Liver (tissue), 9 donors: ENCODE measurements around the gene CEMIP. TPM values are rescaled to one million over a fixed set of nuclear protein-coding genes. Genes with fewer than 3 reads are reported as not detected.
"Not testable (repeated sequence)": the region's sequence is repeated elsewhere in the genome, so short reads cannot be mapped to it uniquely, and the experiment has no call there.

Experiments
- DNase-seq: peaks from one replicate; pipeline ENCODE4 v3.0.0-alpha.2; 2017; ENCODE audit warnings: low spot score
- H3K27ac ChIP-seq, 2 donors: one replicate each; pipeline ENCODE4 v1.7.0; 2013; ENCODE audit warnings: inconsistent platforms in 2 of 2, low read length in 2 of 2, control low read depth in 1 of 2, low read depth in 1 of 2, mild to moderate bottlenecking in 1 of 2
- H3K27me3 ChIP-seq, 4 donors: one replicate each; pipeline versions ENCODE4 v1.6.1 to v1.7.0; 2013; ENCODE audit warnings: low read length in 3 of 4, inconsistent platforms in 1 of 4, mild to moderate bottlenecking in 1 of 4, moderate library complexity in 1 of 4; ENCODE audit not compliant: control insufficient read depth in 4 of 4, insufficient read depth in 4 of 4
- H3K36me3 ChIP-seq, 4 donors: one replicate each; pipeline versions ENCODE4 v1.6.1 to v1.7.0; 2013; ENCODE audit warnings: low read length in 3 of 4, mild to moderate bottlenecking in 3 of 4, low read depth in 1 of 4, moderate library complexity in 1 of 4; ENCODE audit not compliant: control insufficient read depth in 4 of 4, insufficient read depth in 3 of 4
- H3K4me1 ChIP-seq, 4 donors: one replicate each; pipeline versions ENCODE4 v1.6.1 to v1.7.0; 2013; ENCODE audit warnings: low read length in 3 of 4, mild to moderate bottlenecking in 3 of 4, moderate library complexity in 1 of 4; ENCODE audit not compliant: control insufficient read depth in 4 of 4, insufficient read depth in 4 of 4
- H3K4me3 ChIP-seq, 3 donors: one replicate each; pipeline versions ENCODE4 v1.6.1 to v1.7.0; 2013; ENCODE audit warnings: low read length in 3 of 3, control low read depth in 1 of 3, low read depth in 1 of 3, mild to moderate bottlenecking in 1 of 3
- H3K9ac ChIP-seq, 2 donors: one replicate each; pipeline ENCODE4 v1.7.0; 2013; ENCODE audit warnings: low read length in 2 of 2, mild to moderate bottlenecking in 2 of 2, moderate library complexity in 2 of 2, control low read depth in 1 of 2, low read depth in 1 of 2
- H3K9me3 ChIP-seq, 4 donors: one replicate each; pipeline versions ENCODE4 v1.6.1 to v1.7.0; 2013; ENCODE audit warnings: low read length in 3 of 4; ENCODE audit not compliant: control insufficient read depth in 4 of 4
- ATF3 ChIP-seq: IDR thresholded peaks from 2 replicates; pipeline ENCODE4 v1.6.1; 2016; ENCODE audit warnings: antibody characterized with exemption
- CTCF ChIP-seq: fragments of 150-350 bp; IDR thresholded peaks from 2 replicates; pipeline ENCODE4 v1.5.1; 2017; ENCODE audit warnings: improper control_type of control experiment, low read depth, low read length; ENCODE audit not compliant: missing input control
- EGR1 ChIP-seq, 2 donors: IDR thresholded peaks; 2 replicates each; pipeline ENCODE4 v1.6.1; 2016 to 2018; ENCODE audit warnings: antibody characterized with exemption in 2 of 2, low read depth in 2 of 2
- FOXA1 ChIP-seq: IDR thresholded peaks from 2 replicates; pipeline ENCODE4 v1.6.1; 2016; ENCODE audit warnings: antibody characterized with exemption
- FOXA2 ChIP-seq: IDR thresholded peaks from 2 replicates; pipeline ENCODE4 v1.6.1; 2016; ENCODE audit warnings: antibody characterized with exemption
- GABPA ChIP-seq, 2 donors: IDR thresholded peaks in 1 of 2; conservative IDR thresholded peaks in 1 of 2; 2 replicates each; pipeline ENCODE4 v1.6.1; 2016; ENCODE audit warnings: antibody characterized with exemption in 2 of 2, mild to moderate bottlenecking in 1 of 2, moderate library complexity in 1 of 2
- HNF4A ChIP-seq, 2 donors: conservative IDR thresholded peaks; 2 replicates each; pipeline ENCODE4 v1.6.1; 2016; ENCODE audit warnings: antibody characterized with exemption in 2 of 2, mild to moderate bottlenecking in 2 of 2
- HNF4G ChIP-seq: IDR thresholded peaks from 2 replicates; pipeline ENCODE4 v1.6.1; 2016; ENCODE audit warnings: antibody characterized with exemption
- JUND ChIP-seq, 2 donors: IDR thresholded peaks; 2 replicates each; pipeline ENCODE4 v1.6.1; 2016; ENCODE audit warnings: antibody characterized with exemption in 2 of 2
- MAX ChIP-seq: IDR thresholded peaks from 2 replicates; pipeline ENCODE4 v1.6.1; 2016; ENCODE audit warnings: antibody characterized with exemption
- NR2F2 ChIP-seq: IDR thresholded peaks from 2 replicates; pipeline ENCODE4 v1.6.1; 2016; ENCODE audit warnings: antibody characterized with exemption
- RAD21 ChIP-seq, 2 donors: IDR thresholded peaks; 2 replicates each; pipeline ENCODE4 v1.6.1; 2016; ENCODE audit warnings: antibody characterized with exemption in 2 of 2, mild to moderate bottlenecking in 2 of 2
- REST ChIP-seq: IDR thresholded peaks from 2 replicates; pipeline ENCODE4 v1.6.1; 2016; ENCODE audit warnings: antibody characterized with exemption, mild to moderate bottlenecking
- RXRA ChIP-seq, 2 donors: IDR thresholded peaks; 2 replicates each; pipeline ENCODE4 v1.6.1; 2017 to 2018; ENCODE audit warnings: antibody characterized with exemption in 2 of 2, mild to moderate bottlenecking in 1 of 2
- SP1 ChIP-seq: IDR thresholded peaks from 2 replicates; pipeline ENCODE4 v1.6.1; 2018; ENCODE audit warnings: antibody characterized with exemption, mild to moderate bottlenecking
- TAF1 ChIP-seq: conservative IDR thresholded peaks from 2 replicates; pipeline ENCODE4 v1.6.1; 2016; ENCODE audit warnings: antibody characterized with exemption, mild to moderate bottlenecking
- YY1 ChIP-seq: IDR thresholded peaks from 2 replicates; pipeline ENCODE4 v1.6.1; 2016; ENCODE audit warnings: antibody characterized with exemption, mild to moderate bottlenecking
- ZBTB33 ChIP-seq: IDR thresholded peaks from 2 replicates; pipeline ENCODE4 v1.6.1; 2016; ENCODE audit warnings: antibody characterized with exemption
- WGBS: extraction: QIAGEN DNeasy Blood & Tissue Kit; methylation state at CpG from one replicate; pipeline ENCODE4 v1.1.7; 2013; 5-methylcytosine and 5-hydroxymethylcytosine counted together
- polyA plus RNA-seq, 2 donors: library from polyadenylated mRNA; stranded (reverse) in 1 of 2; unstranded in 1 of 2; fragments of 200-250 nt in 1 of 2; fragments of >200 nt in 1 of 2; fragmentation: Nextera tagmentation in 1 of 2; extraction: Ambion mirVana in 1 of 2; gene quantifications; one replicate each; pipeline versions ENCODE4 v1.2.1 to v1.2.3, GENCODE V29; 2013 to 2015
- total RNA-seq, 2 donors: library from RNA; depleted of rRNA; stranded (reverse); fragments of >200 nt; gene quantifications; one replicate each; pipeline ENCODE4 v1.2.3, GENCODE V29; 2014
- donor health status: healthy.
- donor health status: healthy.
- donor health status: healthy.
- donor health status: healthy.
- donor health status: healthy.

The CEMIP gene
- total and polyA plus RNA-seq, 4 donors = under 0.01 to 0.89 (median 0.21) TPM

GRCh38 chr15:80955571-80956452 is 176.6 kb downstream of the CEMIP start:
- H3K9ac ChIP-seq, H3K27ac ChIP-seq, H3K9me3 ChIP-seq, DNase-seq, H3K27me3 ChIP-seq, H3K4me1 ChIP-seq, H3K4me3 ChIP-seq: not testable (repeated sequence)
- 92% methylated on average over 19 of the region's 19 CpGs for WGBS
- H3K36me3 ChIP-seq = peaks cover 3 to 34% (median 13%) of the 10 kb centered on the region in 4 donors

GRCh38 chr15:80957556-80957955 is 178.4 kb downstream of the CEMIP start:
- peaks cover 0 to 2% (median 0%) of the 10 kb centered on the region in 4 donors for H3K4me1 ChIP-seq
- H3K27ac ChIP-seq = no peak overlapping the region
- no peak overlapping the region for H3K9ac ChIP-seq
- no peak for DNase-seq
- peaks cover 3 to 22% (median 8%) of the 10 kb centered on the region in 4 donors for H3K36me3 ChIP-seq
- WGBS = 91% methylated on average over 2 of the region's 2 CpGs
- no peak overlapping the region for H3K4me3 ChIP-seq
- TF ChIP-seq HNF4G = no peak
- no peak for TF ChIP-seq SP1
- TF ChIP-seq TAF1 = no peak
- TF ChIP-seq CTCF = no peak
- no peak for TF ChIP-seq YY1
- TF ChIP-seq ATF3 = no peak
- TF ChIP-seq NR2F2 = no peak
- TF ChIP-seq RAD21 (IDR thresholded peaks at IDR 0.05) = no peak
- no peak for TF ChIP-seq FOXA1
- TF ChIP-seq RXRA (IDR thresholded peaks at IDR 0.05) = no peak
- no peak for TF ChIP-seq ZBTB33
- no peak for TF ChIP-seq JUND (IDR thresholded peaks at IDR 0.05)
- TF ChIP-seq MAX = no peak
- no peak for TF ChIP-seq REST
- TF ChIP-seq GABPA (IDR thresholded peaks at IDR 0.05 in 1 of 2, conservative IDR thresholded peaks at IDR 0.05 in 1 of 2) = no peak
- no peak for TF ChIP-seq EGR1 (IDR thresholded peaks at IDR 0.05; ENCODE audit: low read depth in 2 of 2)
- TF ChIP-seq HNF4A (conservative IDR thresholded peaks at IDR 0.05) = no peak
- no peak for TF ChIP-seq FOXA2
- H3K27me3 ChIP-seq = no peaks in the 10 kb centered on the region
- no peaks in the 10 kb centered on the region for H3K9me3 ChIP-seq
